Thymus (tissue), 11 donors: ENCODE results near the gene HBG2. TPM values are rescaled to one million over a fixed set of nuclear protein-coding genes. Genes with fewer than 3 reads are reported as not detected.

ENCODE experiments used
- DNase-seq, 9 donors: peaks; one replicate each; pipeline ENCODE4 v3.0.0-alpha.2; 2013; ENCODE audit warnings: low spot score in 9 of 9, low read depth in 6 of 9, missing footprints in 1 of 9
- H3K27ac ChIP-seq, 2 donors: one replicate each; pipeline ENCODE4 v1.5.1; 2013; ENCODE audit warnings: control low read depth in 1 of 2, low read depth in 1 of 2, low read length in 1 of 2, mild to moderate bottlenecking in 1 of 2, moderate library complexity in 1 of 2
- H3K27me3 ChIP-seq, 2 donors: one replicate each; pipeline ENCODE4 v1.5.1; 2013; ENCODE audit warnings: low read length in 1 of 2; ENCODE audit not compliant: control insufficient read depth in 2 of 2, insufficient read depth in 1 of 2
- H3K36me3 ChIP-seq, 2 donors: one replicate each; pipeline ENCODE4 v1.5.1; 2013; ENCODE audit warnings: low read length in 1 of 2, mild to moderate bottlenecking in 1 of 2, moderate library complexity in 1 of 2; ENCODE audit not compliant: control insufficient read depth in 2 of 2, insufficient read depth in 2 of 2
- H3K4me1 ChIP-seq, 2 donors: one replicate each; pipeline ENCODE4 v1.5.1; 2013; ENCODE audit warnings: low read length in 2 of 2; ENCODE audit not compliant: control insufficient read depth in 2 of 2, insufficient read depth in 2 of 2
- H3K4me3 ChIP-seq, 2 donors: one replicate each; pipeline ENCODE4 v1.5.1; 2013; ENCODE audit warnings: low read length in 2 of 2, control low read depth in 1 of 2, mild to moderate bottlenecking in 1 of 2
- H3K9me3 ChIP-seq, 2 donors: one replicate each; pipeline ENCODE4 v1.5.1; 2013; ENCODE audit warnings: low read length in 1 of 2, mild to moderate bottlenecking in 1 of 2; ENCODE audit not compliant: control insufficient read depth in 2 of 2, insufficient read depth in 1 of 2
- WGBS: extraction: QIAGEN DNeasy Blood & Tissue Kit; methylation state at CpG from one replicate; pipeline ENCODE4 v1.1.7; 2013; 5-methylcytosine and 5-hydroxymethylcytosine counted together
- polyA plus RNA-seq: library from polyadenylated mRNA; stranded (reverse); fragments of 200-250 nt; gene quantifications from one replicate; pipeline ENCODE4 v1.2.3, GENCODE V29; 2013
- total RNA-seq: library from RNA; stranded (reverse); fragments of 120-200 nt; gene quantifications from one replicate; pipeline ENCODE4 v1.2.4, GENCODE V29; 2013
- donor health status: healthy.

Gene HBG2
- total and polyA plus RNA-seq, 2 donors, result 1.0 to 5,270 TPM

DNA sequence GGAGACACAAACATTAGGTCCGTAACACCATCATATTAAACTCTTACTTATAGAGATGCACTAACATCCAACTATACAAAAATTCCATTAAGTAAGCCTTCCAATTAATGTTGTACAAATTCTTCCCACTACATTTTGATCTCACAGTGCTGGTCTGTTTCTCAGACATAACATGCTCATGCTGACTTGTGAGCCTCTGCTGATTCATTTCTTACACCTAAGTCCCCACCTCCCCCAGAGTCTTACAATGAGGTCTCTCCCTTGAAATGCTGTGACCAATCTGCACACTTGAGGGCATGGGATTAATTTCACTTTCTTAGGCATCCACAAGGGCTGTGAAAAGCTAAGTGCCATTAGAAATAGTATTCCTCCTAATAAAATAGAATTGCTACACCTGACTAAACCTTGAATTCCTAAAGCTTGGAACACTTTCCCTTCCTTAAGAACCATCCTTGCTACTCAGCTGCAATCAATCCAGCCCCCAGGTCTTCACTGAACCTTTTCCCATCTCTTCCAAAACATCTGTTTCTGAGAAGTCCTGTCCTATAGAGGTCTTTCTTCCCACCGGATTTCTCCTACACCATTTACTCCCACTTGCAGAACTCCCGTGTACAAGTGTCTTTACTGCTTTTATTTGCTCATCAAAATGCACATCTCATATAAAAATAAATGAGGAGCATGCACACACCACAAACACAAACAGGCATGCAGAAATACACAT lies 6.9 kb downstream of the HBG2 start:
- H3K4me3 ChIP-seq, result no peak overlapping the region
- no peaks in the 10 kb centered on the region for H3K9me3 ChIP-seq
- no peaks in the 10 kb centered on the region for H3K36me3 ChIP-seq
- H3K27me3 ChIP-seq, result no peaks in the 10 kb centered on the region
- H3K4me1 ChIP-seq, result no peaks in the 10 kb centered on the region
- no peak for DNase-seq
- 95% methylated on average over 3 of the region's 3 CpGs for WGBS
- H3K27ac ChIP-seq, result no peak overlapping the region

DNA sequence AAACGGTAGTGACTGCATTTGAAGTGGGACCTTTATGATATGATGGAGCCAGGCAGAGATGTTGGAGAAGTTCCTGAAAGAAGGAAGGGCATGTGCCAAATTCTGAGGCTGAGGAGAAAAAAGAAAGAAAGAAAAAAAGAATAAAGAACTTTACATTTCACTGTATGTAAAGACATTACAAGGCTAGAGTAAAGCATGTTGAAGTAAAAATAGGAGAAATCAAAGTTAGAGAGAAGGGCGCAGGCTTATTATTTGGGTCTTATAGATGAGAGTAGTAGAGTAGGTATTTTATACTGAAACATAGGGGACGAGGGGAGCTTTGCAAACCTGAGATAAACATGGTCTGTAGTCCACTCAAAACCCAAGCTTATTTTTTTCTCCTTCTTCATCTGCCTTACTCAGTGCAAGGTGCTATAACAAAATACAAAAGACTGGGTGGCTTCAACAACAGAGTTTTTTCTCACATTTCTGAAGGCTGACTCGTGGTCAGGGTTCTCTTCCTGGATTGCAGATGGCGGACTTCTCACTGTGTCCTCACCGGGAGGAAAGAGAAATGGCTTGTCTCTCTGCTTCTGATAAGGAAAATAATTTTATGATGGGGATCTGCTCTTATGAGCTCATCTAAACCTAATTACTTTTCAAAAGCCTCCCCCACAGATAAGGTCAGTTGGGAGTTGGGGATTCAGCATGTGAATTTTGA lies 7.7 kb downstream of the HBG2 start:
- Histone ChIP-seq H3K4me3 (no peak overlapping the region), H3K9me3 (no peaks in the 10 kb centered on the region), H3K36me3 (no peaks in the 10 kb centered on the region), H3K27ac (no peak overlapping the region), H3K4me1 (no peaks in the 10 kb centered on the region), H3K27me3 (no peaks in the 10 kb centered on the region)
- no peak for DNase-seq
- WGBS, result 73% methylated on average over 6 of the region's 6 CpGs

DNA sequence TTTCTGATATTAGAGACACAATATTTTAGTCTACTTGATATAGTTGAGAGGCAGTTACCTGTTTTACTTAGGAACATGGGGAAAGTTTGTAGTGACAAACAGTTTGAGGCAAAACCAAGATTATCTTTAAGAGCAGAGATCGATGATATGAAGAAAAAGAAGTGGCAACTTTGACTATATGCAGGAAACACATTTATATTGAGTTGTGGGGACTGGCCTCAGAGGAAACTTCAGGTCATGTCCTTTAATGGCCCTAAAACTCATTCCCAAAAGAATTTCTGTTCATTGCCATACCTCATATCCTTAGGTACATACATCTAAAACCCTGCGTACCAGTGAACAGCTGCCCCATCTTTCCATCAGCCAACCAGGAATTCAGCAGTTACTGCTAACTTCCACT lies 9.4 kb downstream of the HBG2 start:
- no peaks in the 10 kb centered on the region for H3K27me3 ChIP-seq
- WGBS, result 77% methylated on average over 2 of the region's 2 CpGs
- no peaks in the 10 kb centered on the region for H3K4me1 ChIP-seq
- DNase-seq, result no peak
- no peaks in the 10 kb centered on the region for H3K9me3 ChIP-seq
- H3K27ac ChIP-seq, result no peak overlapping the region
- H3K4me3 ChIP-seq, result no peak overlapping the region
- H3K36me3 ChIP-seq, result no peaks in the 10 kb centered on the region

DNA sequence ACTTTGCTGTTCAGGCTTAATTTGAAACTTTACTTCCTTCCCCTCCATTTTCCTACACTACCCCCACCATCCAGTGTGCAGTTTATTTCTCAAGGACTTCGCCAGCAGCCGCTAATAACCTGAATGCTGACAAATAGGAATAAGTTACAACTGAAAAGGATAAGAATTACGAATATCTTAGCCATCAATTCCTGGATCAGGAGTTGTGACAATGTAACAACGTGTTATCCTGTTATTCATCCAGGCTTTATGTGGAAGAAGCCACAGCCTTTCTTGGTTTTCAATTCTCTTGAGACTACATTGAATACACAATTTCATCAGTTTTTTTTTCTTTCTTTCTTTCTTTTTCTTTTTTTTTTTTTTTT lies 10.8 kb downstream of the HBG2 start:
- no peaks in the 10 kb centered on the region for H3K4me1 ChIP-seq
- H3K4me3 ChIP-seq, result no peak overlapping the region
- no peaks in the 10 kb centered on the region for H3K9me3 ChIP-seq
- no peak for DNase-seq
- WGBS, result 94% methylated on average over 4 of the region's 4 CpGs
- H3K36me3 ChIP-seq, result no peaks in the 10 kb centered on the region
- H3K27ac ChIP-seq, result no peak overlapping the region
- H3K27me3 ChIP-seq, result no peaks in the 10 kb centered on the region

DNA sequence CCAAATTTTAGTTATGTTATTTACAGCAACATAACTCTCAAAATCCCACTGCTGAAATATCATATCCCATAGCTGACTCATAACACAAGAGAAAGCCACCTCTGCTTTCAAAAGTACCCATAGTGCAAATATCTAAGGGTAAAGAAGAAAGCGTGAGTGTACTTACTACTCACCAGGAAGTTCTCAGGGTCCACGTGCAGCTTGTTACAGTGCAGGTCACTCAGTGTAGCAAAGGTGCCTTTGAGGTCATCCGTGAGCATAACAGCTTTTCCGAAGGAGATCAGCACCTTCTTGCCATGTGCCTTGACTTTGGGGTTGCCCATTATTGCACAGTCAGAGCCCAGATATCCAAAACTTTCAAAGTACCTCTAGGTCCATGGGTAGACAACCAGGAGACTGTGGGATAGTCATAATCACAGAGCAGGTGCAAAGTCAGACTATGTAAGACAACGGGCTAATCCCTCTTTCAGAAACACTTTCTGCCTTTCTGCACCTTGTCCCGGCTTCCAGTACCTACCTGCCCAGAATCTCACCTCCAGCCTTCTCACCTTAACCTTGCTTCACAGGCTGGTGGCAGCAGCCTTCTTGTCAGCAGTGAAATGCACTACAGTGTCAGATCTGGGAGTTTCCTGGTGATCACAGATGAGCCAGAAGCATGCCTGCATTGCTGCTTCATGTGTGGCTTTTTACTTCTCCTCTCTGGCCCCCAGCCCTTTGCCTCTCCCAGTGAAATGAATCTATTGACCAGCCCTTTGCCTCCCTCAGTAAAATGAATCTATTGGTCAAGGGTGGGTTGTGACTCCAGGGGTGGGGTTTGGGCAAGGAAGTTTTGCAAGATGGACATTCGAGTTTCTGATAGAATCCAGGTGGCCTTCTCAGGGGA lies 11.4 kb downstream of the HBG2 start:
- Histone ChIP-seq H3K9me3 (no peaks in the 10 kb centered on the region), H3K36me3 (no peaks in the 10 kb centered on the region), H3K27ac (no peak overlapping the region), H3K4me1 (no peaks in the 10 kb centered on the region), H3K27me3 (no peaks in the 10 kb centered on the region), H3K4me3 (no peak overlapping the region)
- DNase-seq, result no peak
- 92% methylated on average over 7 of the region's 7 CpGs for WGBS

DNA sequence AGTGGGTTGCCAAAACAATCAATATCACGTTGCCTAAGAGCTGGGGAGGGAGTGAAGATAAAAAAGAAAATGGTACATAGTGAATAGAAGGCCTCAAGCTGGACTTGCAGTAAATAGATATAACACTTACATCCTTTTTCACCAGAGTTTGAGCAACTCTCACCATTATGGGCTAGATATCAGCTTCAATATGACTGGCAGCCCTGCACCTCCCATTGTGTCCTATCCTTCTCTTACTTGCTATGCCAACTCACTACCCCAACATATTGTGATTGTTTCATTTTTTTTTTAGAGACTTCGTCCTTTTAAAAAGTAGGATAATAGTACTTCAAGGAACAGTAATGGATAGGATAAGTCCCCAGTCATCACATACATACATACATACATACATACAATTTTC lies 12.4 kb downstream of the HBG2 start:
- no peak for DNase-seq
- WGBS, result 90% methylated on average over 2 of the region's 2 CpGs
- Histone ChIP-seq H3K27me3 (no peaks in the 10 kb centered on the region), H3K27ac (no peak overlapping the region), H3K4me3 (no peak overlapping the region), H3K36me3 (no peaks in the 10 kb centered on the region), H3K9me3 (no peaks in the 10 kb centered on the region), H3K4me1 (no peaks in the 10 kb centered on the region)

DNA sequence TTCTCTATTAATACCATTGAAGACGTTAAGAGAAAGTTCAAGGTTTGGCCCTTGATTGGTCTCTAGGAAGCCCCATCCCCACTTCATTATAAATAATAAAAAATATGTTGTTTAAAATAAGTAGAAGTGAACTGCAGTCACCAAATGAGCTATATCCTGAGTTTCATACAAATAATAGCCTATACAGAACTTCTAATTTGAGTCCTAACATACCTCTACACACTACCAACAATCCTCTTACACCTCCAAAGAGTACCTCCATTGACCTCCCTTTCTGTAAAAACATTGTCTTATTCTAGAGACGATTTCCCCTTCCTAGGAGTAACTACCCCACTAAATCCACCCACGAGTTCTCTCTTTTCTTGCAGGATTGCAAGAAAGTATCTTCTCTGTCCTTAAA lies 13.1 kb downstream of the HBG2 start:
- Histone ChIP-seq H3K27me3 (no peaks in the 10 kb centered on the region), H3K9me3 (no peaks in the 10 kb centered on the region), H3K27ac (no peak overlapping the region), H3K4me3 (no peak overlapping the region), H3K4me1 (no peaks in the 10 kb centered on the region), H3K36me3 (no peaks in the 10 kb centered on the region)
- no peak for DNase-seq
- WGBS, result 85% methylated on average over 3 of the region's 3 CpGs

DNA sequence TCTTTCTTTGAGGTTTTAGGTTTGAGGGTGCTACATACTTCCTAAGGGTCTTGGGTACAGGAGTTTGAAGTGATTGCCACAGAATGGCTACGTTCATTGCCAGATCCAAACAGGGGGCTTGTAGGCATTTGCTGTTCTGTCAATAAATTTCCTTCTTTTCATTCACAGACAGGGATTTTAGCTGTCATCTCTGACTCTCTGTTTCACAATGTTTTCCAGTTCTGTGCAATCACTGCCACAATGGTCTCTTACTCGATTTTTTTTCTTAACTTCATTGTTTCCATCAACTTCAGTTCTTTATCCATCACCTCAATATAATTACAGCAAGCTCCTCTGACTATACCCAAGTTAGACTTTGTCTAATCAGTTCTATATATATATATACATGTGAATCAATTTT lies 14.1 kb downstream of the HBG2 start:
- Histone ChIP-seq H3K4me1 (no peaks in the 10 kb centered on the region), H3K36me3 (no peaks in the 10 kb centered on the region), H3K27ac (no peak overlapping the region), H3K27me3 (no peaks in the 10 kb centered on the region), H3K4me3 (no peak overlapping the region), H3K9me3 (no peaks in the 10 kb centered on the region)
- no peak for DNase-seq
- 95% methylated on average over 2 of the region's 2 CpGs for WGBS

DNA sequence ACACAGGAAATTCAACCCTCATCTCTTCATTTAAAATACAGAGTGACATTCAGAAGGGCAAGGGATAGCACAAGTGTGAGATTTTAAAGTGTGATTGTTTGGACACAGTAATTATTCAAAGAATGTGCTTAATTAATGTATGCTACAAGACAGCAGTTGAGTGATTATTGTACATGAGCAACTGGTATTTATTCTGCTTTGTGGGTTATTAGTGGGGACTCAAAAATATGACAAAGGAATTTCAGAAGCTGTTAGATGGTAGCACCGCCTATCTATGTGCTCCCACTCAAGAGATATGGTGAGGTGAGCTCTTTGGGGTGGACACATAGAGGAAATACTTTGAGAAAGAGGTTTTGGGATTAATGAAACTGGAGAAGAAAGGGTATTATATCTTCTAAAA lies 14.5 kb downstream of the HBG2 start:
- WGBS, result 96% methylated on average over 1 of the region's 1 CpG

More for the DNA sequence above, 14.5 kb downstream of the HBG2 start:
- Histone ChIP-seq H3K27ac (no peak overlapping the region), H3K36me3 (no peaks in the 10 kb centered on the region), H3K4me3 (no peak overlapping the region), H3K4me1 (no peaks in the 10 kb centered on the region), H3K9me3 (no peaks in the 10 kb centered on the region), H3K27me3 (no peaks in the 10 kb centered on the region)
- DNase-seq, result no peak
